OCI-LY3 (cell line): Measurements from ENCODE around the gene LMTK2.

Experiments used
- H2AFZ ChIP-seq: fragments of 200-600, 300-600 bp; shearing (Covaris generic); 2 replicates; pipeline ENCODE4 v1.6.0; 2014; ENCODE audit warnings: antibody characterized with exemption, low read depth, low read length
- H3K27ac ChIP-seq: fragments of 200-600, 300-600 bp; sonication (generic); 2 replicates; pipeline ENCODE4 v1.5.1; 2014; ENCODE audit warnings: mild to moderate bottlenecking, low read length, moderate library complexity, mixed read lengths
- H3K27me3 ChIP-seq: fragments of 200-600, 300-600 bp; sonication (generic); 2 replicates; pipeline ENCODE4 v1.6.1; 2014; ENCODE audit warnings: low read depth, low read length, mixed read lengths
- H3K36me3 ChIP-seq: fragments of 200-600, 300-600 bp; sonication (generic); replicated peaks from 2 replicates; pipeline ENCODE3; 2014; ENCODE audit warnings: low read depth, low read length, mixed read lengths
- H3K4me1 ChIP-seq: fragments of 300-600, 200-600 bp; sonication (generic); 2 replicates; pipeline ENCODE4 v1.6.1; 2014; ENCODE audit warnings: low read length, mixed read lengths
- H3K4me2 ChIP-seq: fragments of 200-600, 300-600 bp; sonication (generic); 2 replicates; pipeline ENCODE4 v1.6.1; 2014; ENCODE audit warnings: low read length, mixed read lengths
- H3K4me3 ChIP-seq: fragments of 300-600, 200-600 bp; sonication (generic); 2 replicates; pipeline ENCODE4 v1.5.1; 2014; ENCODE audit warnings: antibody characterized with exemption, mild to moderate bottlenecking, low read length, moderate library complexity
- H3K79me2 ChIP-seq: fragments of 300-600, 200-600 bp; shearing (Covaris generic); 2 replicates; pipeline ENCODE4 v1.6.1; 2014; ENCODE audit warnings: mild to moderate bottlenecking, low read length, mixed read lengths
- H3K9ac ChIP-seq: fragments of 300-600, 200-600 bp; shearing (Covaris generic); 2 replicates; pipeline ENCODE4 v1.6.0; 2014; ENCODE audit warnings: mild to moderate bottlenecking, low read length, moderate library complexity
- H3K9me3 ChIP-seq: fragments of 200-600, 300-600 bp; shearing (Covaris generic); 2 replicates; pipeline ENCODE4 v1.6.1; 2014; ENCODE audit warnings: low read length, mixed read lengths; ENCODE audit not compliant: insufficient read depth
- H4K20me1 ChIP-seq: fragments of 200-600, 300-600 bp; sonication (generic); 2 replicates; pipeline ENCODE4 v1.6.1; 2016; ENCODE audit warnings: low read length, mixed read lengths; ENCODE audit not compliant: insufficient read depth
- EZH2phosphoT487 ChIP-seq: fragments of 200-600 bp; shearing (Covaris generic); IDR thresholded peaks from 2 replicates; pipeline ENCODE4 v1.6.1; 2018; ENCODE audit warnings: antibody characterized with exemption, mixed run types, low read depth
- TF ChIP-seq, protein P1 (sequence below): fragments of 200-600, 300-600 bp; sonication (generic); IDR thresholded peaks from 2 replicates; pipeline ENCODE4 v1.5.1; 2014; ENCODE audit warnings: antibody characterized with exemption, low read length, low read depth

Gene LMTK2

DNA sequence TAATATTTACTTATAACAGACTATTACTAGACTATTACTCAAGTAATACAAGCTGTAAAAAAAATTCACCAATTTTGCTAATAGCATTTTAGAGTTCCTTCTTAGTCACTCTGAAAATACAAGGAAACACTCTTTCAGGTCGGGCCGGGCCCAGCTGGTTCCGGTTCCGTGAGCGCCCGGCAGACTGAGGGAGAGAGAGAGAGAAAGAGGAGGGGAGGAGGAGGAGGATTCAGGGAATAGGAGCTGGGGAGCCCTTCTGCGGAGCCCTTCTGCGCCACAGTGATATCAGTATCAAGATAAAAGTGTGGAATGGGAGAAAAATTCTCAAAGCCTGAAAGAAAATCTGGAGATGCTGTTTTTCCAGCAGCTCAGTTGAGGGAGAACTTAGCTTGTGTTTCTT lies 74.1 kb downstream of the LMTK2 start:
- no peak overlapping the region for H2AFZ ChIP-seq

DNA sequence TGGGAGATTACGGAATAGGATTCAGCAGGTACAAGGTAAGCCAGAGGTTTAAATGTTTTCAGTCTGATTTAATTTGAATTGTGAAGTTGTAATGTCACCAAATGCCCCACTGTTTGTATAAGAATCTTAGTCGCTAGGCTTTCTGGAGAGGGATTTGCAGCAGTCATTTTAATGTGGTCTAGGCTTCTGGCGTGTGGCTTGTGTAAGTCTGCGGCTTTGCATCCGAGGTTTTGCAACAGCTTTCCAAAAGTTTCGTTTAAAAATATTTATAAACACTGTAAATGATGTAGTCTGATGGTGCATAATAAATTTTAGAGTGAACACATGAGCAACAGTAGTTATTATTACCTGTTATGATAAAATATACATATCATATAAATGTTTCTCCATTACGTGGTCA lies 78.4 kb downstream of the LMTK2 start:
- Histone ChIP-seq H3K27ac (no peak overlapping the region), H3K4me3 (no peak overlapping the region), H3K36me3 (no peaks in the 10 kb centered on the region), H3K27me3 (no peaks in the 10 kb centered on the region), H3K9me3 (no peaks in the 10 kb centered on the region), H3K9ac (no peak overlapping the region), H3K4me2 (no peak overlapping the region), H3K79me2 (no peaks in the 10 kb centered on the region), H4K20me1 (no peaks in the 10 kb centered on the region), H3K4me1 (peaks cover 9% of the 10 kb centered on the region), H2AFZ (no peak overlapping the region)
- no peak for TF ChIP-seq EZH2phosphoT487
- TF ChIP-seq, protein P1, sequence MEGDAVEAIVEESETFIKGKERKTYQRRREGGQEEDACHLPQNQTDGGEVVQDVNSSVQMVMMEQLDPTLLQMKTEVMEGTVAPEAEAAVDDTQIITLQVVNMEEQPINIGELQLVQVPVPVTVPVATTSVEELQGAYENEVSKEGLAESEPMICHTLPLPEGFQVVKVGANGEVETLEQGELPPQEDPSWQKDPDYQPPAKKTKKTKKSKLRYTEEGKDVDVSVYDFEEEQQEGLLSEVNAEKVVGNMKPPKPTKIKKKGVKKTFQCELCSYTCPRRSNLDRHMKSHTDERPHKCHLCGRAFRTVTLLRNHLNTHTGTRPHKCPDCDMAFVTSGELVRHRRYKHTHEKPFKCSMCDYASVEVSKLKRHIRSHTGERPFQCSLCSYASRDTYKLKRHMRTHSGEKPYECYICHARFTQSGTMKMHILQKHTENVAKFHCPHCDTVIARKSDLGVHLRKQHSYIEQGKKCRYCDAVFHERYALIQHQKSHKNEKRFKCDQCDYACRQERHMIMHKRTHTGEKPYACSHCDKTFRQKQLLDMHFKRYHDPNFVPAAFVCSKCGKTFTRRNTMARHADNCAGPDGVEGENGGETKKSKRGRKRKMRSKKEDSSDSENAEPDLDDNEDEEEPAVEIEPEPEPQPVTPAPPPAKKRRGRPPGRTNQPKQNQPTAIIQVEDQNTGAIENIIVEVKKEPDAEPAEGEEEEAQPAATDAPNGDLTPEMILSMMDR = no peak

More for the DNA sequence above, 74.1 kb downstream of the LMTK2 start:
- 0 out of 2 replicates have a peak, but pooled peaks cover 5% of the 10 kb centered on the region for H4K20me1 ChIP-seq
- no peaks in the 10 kb centered on the region for H3K27me3 ChIP-seq
- no peak for TF ChIP-seq EZH2phosphoT487
- TF ChIP-seq, protein P1 = no peak
- no peaks in the 10 kb centered on the region for H3K9me3 ChIP-seq
- no peak overlapping the region for H3K27ac ChIP-seq
- no peaks in the 10 kb centered on the region for H3K4me1 ChIP-seq
- H3K79me2 ChIP-seq = no peaks in the 10 kb centered on the region
- H3K4me3 ChIP-seq = no peak overlapping the region
- no peaks in the 10 kb centered on the region for H3K36me3 ChIP-seq
- H3K9ac ChIP-seq = no peak overlapping the region
- no peak overlapping the region for H3K4me2 ChIP-seq

DNA sequence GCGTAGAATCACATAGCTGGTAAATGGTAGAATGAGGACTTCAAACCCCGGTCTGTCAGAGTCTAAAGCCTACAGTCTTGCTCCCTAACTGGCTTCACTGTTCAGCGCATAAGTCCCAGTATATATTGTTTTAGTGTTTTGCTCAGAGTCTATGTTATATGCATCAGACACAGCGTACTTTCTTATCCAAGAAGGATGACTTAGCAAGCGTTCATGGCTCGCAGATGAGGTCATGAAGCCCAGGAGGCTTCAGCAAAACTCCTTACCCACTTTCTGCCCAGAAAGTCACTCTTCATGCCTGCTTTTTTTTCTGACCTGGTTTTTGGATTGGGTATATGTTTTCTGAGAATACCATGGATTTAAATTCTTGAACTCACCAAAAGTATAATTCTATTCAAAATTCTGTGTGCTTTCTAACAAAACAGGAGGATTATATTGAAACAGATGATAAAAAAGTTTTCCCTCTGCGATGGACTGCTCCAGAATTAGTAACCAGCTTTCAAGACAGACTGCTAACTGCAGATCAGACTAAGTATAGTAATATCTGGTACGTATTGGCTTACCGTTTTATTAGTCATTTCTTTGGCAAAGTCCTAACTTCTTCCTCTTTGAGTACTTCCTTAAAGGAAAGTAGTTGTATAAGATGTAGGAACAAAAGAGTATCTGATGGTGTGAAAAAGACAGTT lies 79.9 kb downstream of the LMTK2 start:
- H2AFZ ChIP-seq = no peak overlapping the region
- no peaks in the 10 kb centered on the region for H3K27me3 ChIP-seq
- H3K4me1 ChIP-seq = peaks cover 13% of the 10 kb centered on the region
- peaks cover 1% of the 10 kb centered on the region for H3K36me3 ChIP-seq
- no peak overlapping the region for H3K4me2 ChIP-seq
- no peak overlapping the region for H3K27ac ChIP-seq
- no peaks in the 10 kb centered on the region for H4K20me1 ChIP-seq
- TF ChIP-seq EZH2phosphoT487 = no peak
- TF ChIP-seq, protein P1 = no peak
- H3K9ac ChIP-seq = no peak overlapping the region
- H3K9me3 ChIP-seq = no peaks in the 10 kb centered on the region
- H3K4me3 ChIP-seq = no peak overlapping the region
- H3K79me2 ChIP-seq = no peaks in the 10 kb centered on the region

DNA sequence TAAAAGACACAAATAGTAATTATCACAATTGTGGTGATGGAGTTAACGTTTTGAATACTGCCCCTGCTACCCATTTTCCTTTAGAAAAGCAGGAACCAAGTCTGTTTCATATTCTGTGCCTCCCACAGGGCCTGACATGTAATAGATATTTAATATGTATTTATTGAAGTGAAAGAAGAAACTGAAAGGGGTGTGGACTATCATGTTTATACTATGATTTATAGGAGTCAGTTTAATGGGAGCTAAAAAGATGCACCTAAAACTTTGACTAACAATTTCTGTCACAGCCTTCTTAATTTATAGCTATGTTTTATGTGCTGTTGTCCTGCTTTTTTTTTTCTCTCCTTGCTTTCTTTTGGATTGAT lies 80.5 kb downstream of the LMTK2 start:
- TF ChIP-seq, protein P1 = no peak
- TF ChIP-seq EZH2phosphoT487 = no peak
- Histone ChIP-seq H3K27me3 (no peaks in the 10 kb centered on the region), H4K20me1 (no peaks in the 10 kb centered on the region; the same call in 1 of the 2 replicates), H3K36me3 (peaks cover 7% of the 10 kb centered on the region), H3K79me2 (no peaks in the 10 kb centered on the region), H3K4me2 (no peak overlapping the region), H3K27ac (no peak overlapping the region), H3K9ac (no peak overlapping the region), H3K9me3 (no peaks in the 10 kb centered on the region), H3K4me1 (peaks cover 13% of the 10 kb centered on the region), H2AFZ (no peak overlapping the region), H3K4me3 (no peak overlapping the region)
